Activated CD8-positive, alpha-beta memory T cell treated with anti-CD3 and anti-CD28 coated beads, Interleukin-2, amount 50 U/mL, for 1 hour (primary cell): Measurements from ENCODE around the gene HSDL1.

Source experiments
- DNase-seq: peaks from one replicate; pipeline ENCODE4 v3.0.0-alpha.2; 2020; ENCODE audit errors: extremely low read depth

Gene HSDL1

GRCh38 chr16:84144859-84145639, at the start of gene HSDL1, which contains the start of gene DNAAF1:
Gene HSDL1, minus strand, starts transcription at chr16:84145177. Its CDS starts 13,856 bp downstream, at chr16:84131321.
Gene DNAAF1, plus strand, starts transcription at chr16:84145308. Its CDS starts 133 bp downstream, at chr16:84145441.
- peak; percentile 70 for DNase-seq

- no peak for DNase-seq
Measured at GRCh38 chr16:84194018-84194417, 49.0 kb upstream of the HSDL1 start.

GRCh38 chr16:84193480-84193879, 48.5 kb upstream of the HSDL1 start:
- no peak for DNase-seq

GRCh38 chr16:84191466-84191865, 46.5 kb upstream of the HSDL1 start:
- no peak for DNase-seq

- DNase-seq = no peak
Measured at GRCh38 chr16:84190731-84191388, 45.9 kb upstream of the HSDL1 start, which contains the start of gene ADAD2. Gene ADAD2, plus strand, starts transcription at chr16:84191157. Its CDS starts 74 bp downstream, at chr16:84191231.

GRCh38 chr16:84186685-84187437, 41.9 kb upstream of the HSDL1 start, which contains the start of gene TAF1C:
Gene TAF1C, minus strand, starts transcription at chr16:84187057. Its CDS starts 2,069 bp downstream, at chr16:84184988.
- peak; percentile 39 for DNase-seq

GRCh38 chr16:84184775-84185174, 39.8 kb upstream of the HSDL1 start:
- no peak for DNase-seq

GRCh38 chr16:84183911-84184591, 39.1 kb upstream of the HSDL1 start:
- DNase-seq = no peak

GRCh38 chr16:84183572-84183875, 38.5 kb upstream of the HSDL1 start:
- DNase-seq = no peak

GRCh38 chr16:84182680-84183571, 37.9 kb upstream of the HSDL1 start:
- DNase-seq = no peak

- no peak for DNase-seq
Measured at GRCh38 chr16:84182104-84182503, 37.1 kb upstream of the HSDL1 start.

GRCh38 chr16:84181144-84181915, 36.4 kb upstream of the HSDL1 start:
- DNase-seq = no peak

- DNase-seq = no peak
Measured at GRCh38 chr16:84180519-84181140, 35.7 kb upstream of the HSDL1 start.

GRCh38 chr16:84179612-84180320, 34.8 kb upstream of the HSDL1 start:
- no peak for DNase-seq

- DNase-seq = no peak
Measured at GRCh38 chr16:84178892-84179611, 34.1 kb upstream of the HSDL1 start.

GRCh38 chr16:84178146-84178765, 33.3 kb upstream of the HSDL1 start:
- DNase-seq = no peak

- no peak for DNase-seq
Measured at GRCh38 chr16:84177741-84178073, 32.7 kb upstream of the HSDL1 start.
